Measurements from ENCODE around the gene RSU1.

DNA sequence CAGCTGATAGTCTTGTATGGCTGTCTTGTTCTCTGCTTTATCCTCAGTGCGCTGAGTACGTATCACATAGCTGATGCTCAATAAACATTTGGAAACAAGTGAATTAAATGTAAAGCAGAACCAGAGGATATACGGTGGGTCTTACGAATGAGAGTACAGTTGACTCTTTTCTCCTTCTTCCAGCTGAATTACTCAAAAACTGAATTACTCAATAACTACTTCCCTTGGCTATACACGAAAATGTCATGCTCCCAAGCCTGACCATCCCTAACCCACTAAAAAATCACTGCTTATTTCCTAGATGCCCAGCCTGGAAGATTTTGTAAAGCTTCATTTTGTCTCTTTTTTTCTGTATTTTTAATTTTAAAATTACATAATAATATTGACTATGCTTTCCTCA, 3.2 kb upstream of the RSU1 start:
- TF ChIP-seq, protein P1, sequence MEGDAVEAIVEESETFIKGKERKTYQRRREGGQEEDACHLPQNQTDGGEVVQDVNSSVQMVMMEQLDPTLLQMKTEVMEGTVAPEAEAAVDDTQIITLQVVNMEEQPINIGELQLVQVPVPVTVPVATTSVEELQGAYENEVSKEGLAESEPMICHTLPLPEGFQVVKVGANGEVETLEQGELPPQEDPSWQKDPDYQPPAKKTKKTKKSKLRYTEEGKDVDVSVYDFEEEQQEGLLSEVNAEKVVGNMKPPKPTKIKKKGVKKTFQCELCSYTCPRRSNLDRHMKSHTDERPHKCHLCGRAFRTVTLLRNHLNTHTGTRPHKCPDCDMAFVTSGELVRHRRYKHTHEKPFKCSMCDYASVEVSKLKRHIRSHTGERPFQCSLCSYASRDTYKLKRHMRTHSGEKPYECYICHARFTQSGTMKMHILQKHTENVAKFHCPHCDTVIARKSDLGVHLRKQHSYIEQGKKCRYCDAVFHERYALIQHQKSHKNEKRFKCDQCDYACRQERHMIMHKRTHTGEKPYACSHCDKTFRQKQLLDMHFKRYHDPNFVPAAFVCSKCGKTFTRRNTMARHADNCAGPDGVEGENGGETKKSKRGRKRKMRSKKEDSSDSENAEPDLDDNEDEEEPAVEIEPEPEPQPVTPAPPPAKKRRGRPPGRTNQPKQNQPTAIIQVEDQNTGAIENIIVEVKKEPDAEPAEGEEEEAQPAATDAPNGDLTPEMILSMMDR (conservative IDR thresholded peaks at IDR 0.05) = no peak
- no peak for TF ChIP-seq EZH2 (IDR thresholded peaks at IDR 0.05; ENCODE audit: low read depth)

Measured in PC-9 (cell line).